ENCODE data around the gene PTGES.

PTGES gene

GRCh38 chr9:129709438-129710168 lies 43.2 kb downstream of the PTGES start:
- no peak for DNase-seq (ENCODE audit: low read depth)
- no peak overlapping the region for H3K4me3 ChIP-seq (ENCODE audit: low read depth, low read length)
- TF ChIP-seq, protein P1, sequence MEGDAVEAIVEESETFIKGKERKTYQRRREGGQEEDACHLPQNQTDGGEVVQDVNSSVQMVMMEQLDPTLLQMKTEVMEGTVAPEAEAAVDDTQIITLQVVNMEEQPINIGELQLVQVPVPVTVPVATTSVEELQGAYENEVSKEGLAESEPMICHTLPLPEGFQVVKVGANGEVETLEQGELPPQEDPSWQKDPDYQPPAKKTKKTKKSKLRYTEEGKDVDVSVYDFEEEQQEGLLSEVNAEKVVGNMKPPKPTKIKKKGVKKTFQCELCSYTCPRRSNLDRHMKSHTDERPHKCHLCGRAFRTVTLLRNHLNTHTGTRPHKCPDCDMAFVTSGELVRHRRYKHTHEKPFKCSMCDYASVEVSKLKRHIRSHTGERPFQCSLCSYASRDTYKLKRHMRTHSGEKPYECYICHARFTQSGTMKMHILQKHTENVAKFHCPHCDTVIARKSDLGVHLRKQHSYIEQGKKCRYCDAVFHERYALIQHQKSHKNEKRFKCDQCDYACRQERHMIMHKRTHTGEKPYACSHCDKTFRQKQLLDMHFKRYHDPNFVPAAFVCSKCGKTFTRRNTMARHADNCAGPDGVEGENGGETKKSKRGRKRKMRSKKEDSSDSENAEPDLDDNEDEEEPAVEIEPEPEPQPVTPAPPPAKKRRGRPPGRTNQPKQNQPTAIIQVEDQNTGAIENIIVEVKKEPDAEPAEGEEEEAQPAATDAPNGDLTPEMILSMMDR (IDR thresholded peaks at IDR 0.05; ENCODE audit: insufficient read depth, low read depth, low read length, missing control alignments): no peak

DNA sequence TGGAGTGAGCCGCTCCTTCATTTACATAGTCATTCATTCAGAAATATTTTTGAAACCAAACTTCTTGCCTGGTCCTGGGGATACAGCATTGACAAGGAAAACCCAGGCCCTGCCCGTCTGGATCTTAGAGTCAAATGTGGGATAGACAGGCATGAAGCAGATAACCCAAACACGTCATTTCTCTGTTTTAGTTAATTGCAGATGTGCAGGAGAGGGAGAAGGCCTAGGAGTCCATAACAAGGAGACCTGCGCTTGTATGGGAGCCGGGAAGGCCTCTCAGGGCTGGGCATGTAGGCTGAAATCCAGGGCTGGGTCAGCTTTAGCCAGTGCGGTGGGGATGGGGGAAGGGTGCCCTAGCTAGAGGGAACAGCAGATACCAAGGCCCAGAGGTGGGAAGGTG lies 44.0 kb downstream of the PTGES start:
- TF ChIP-seq, protein P1 (IDR thresholded peaks at IDR 0.05; ENCODE audit: insufficient read depth, low read depth, low read length, missing control alignments): no peak
- no peak overlapping the region for H3K4me3 ChIP-seq (ENCODE audit: low read depth, low read length)

GRCh38 chr9:129704807-129705206 lies 48.0 kb downstream of the PTGES start:
- H3K4me3 ChIP-seq (ENCODE audit: low read depth, low read length): no peak overlapping the region
- no peak for DNase-seq (ENCODE audit: low read depth)
- TF ChIP-seq, protein P1 (IDR thresholded peaks at IDR 0.05; ENCODE audit: insufficient read depth, low read depth, low read length, missing control alignments): no peak

More for the DNA sequence above, 44.0 kb downstream of the PTGES start:
- no peak for DNase-seq (ENCODE audit: low read depth)

DNA sequence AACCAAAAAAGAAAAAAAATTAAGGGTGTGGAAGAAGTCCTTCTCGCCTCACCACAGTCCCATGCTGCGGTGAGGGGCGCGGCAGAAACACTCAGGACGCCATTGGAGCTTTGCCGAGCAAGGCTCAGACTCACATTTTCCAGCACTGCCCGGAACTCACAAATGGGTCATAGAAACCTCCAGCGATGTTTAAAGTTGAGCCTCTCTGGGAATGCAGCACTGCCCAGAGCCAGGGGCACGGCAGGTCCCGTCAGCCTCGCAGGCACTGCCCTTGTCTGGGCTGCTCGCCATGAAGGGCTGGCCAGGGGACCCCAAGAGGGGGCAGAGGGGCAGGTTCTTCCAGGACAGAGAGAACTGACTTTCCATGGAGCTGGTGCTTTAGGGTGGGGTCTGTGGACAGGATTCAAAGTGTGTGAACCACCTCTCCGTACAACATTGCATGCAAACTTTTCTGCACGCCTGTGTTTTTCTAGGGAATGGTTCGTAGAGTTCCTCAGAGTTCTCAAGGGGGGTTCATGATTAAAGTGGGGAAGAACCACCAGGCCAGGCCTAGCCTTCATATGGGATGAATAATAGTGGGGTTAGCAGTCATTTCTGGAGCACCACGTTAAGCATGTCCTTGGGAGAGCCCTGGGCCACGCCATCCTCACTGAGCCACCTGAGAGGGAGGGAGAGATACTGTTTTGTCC lies 49.0 kb downstream of the PTGES start:
- TF ChIP-seq, protein P1 (IDR thresholded peaks at IDR 0.05; ENCODE audit: insufficient read depth, low read depth, low read length, missing control alignments): no peak
- no peak for DNase-seq (ENCODE audit: low read depth)
- H3K4me3 ChIP-seq (ENCODE audit: low read depth, low read length): no peak overlapping the region

DNA sequence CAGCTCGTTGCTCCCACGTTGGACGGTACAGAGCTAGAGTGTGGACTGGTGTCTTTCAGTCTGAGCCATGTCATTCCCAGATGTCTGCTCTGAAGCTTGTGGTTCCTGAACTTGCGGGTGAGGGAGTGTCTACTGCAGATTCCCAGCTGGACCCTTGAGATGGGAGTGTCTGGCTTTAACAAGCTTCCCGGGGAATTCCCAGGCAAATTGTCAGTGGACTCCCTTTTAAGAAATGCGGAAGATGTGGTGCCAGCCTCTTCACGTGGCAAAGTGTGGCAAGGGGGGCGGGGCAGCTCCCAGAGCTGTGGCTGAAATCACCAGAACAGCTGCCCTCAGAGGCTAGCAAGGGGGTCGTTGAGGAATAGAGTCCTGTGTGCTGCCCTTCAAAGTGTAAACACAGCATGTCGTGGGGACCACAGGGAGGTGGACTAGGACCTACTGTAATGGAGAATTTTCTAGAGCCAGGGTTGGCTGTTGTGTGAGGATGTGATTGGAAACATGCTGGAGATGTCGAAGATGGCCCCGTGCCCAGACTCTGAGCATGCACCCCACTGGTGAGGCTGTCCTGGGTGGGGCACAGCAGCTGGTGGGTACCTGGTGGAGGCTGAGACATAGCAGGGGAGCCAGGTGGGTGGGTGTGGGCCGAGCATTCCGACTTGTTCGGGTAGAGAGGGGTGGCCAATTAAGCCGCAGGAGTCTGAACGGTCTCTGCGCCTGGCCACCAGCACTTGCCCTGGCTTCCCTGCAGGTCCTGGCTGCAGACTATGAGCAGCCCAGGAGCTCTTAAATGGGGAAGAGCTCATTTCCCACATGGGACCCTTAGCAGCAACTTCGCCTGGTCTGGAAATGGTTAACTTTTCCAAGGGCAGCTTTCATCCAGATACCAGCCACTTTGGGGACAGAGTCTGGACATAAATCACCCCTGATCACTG lies 50.0 kb downstream of the PTGES start:
- DNase-seq (ENCODE audit: low read depth): no peak
- no peak overlapping the region for H3K4me3 ChIP-seq (ENCODE audit: low read depth, low read length)
- TF ChIP-seq, protein P1 (IDR thresholded peaks at IDR 0.05; ENCODE audit: insufficient read depth, low read depth, low read length, missing control alignments): no peak

DNA sequence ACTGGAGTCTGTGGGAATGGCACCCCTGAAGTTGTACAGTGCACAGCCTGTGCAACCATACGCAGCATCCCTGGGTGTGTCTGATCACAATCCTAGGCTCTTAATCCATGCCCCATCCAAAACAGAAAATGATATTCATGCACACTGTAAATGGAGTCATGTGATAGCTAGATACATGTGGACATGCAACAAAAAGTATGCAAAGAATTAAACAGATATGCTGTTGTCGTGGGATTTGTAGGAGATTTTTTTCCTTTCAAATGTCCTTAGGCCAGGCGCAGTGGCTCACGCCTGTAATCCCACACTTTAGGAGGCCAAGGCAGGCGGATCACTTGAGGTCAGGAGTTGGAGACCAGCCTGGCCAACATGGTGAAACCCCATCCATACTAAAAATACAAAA lies 51.3 kb downstream of the PTGES start:
- TF ChIP-seq, protein P1 (IDR thresholded peaks at IDR 0.05; ENCODE audit: insufficient read depth, low read depth, low read length, missing control alignments): no peak
- no peak overlapping the region for H3K4me3 ChIP-seq (ENCODE audit: low read depth, low read length)
- DNase-seq (ENCODE audit: low read depth): no peak

Measured in GM12865 (cell line).